ENCODE measurements around the gene AKT2.

GRCh38 chr19:40320558-40320935, 35.4 kb upstream of the AKT2 start:
- TF ChIP-seq CTCF (IDR thresholded peaks at IDR 0.05) (no peak), POLR2A (IDR thresholded peaks at IDR 0.05) (no peak)

Data from adrenal gland (tissue), 5 donors.